ENCODE results near the gene ANG.
"Not testable (repeated sequence)": the region's sequence is repeated elsewhere in the genome, so short reads cannot be mapped to it uniquely, and the experiment has no call there.

ANG gene

DNA sequence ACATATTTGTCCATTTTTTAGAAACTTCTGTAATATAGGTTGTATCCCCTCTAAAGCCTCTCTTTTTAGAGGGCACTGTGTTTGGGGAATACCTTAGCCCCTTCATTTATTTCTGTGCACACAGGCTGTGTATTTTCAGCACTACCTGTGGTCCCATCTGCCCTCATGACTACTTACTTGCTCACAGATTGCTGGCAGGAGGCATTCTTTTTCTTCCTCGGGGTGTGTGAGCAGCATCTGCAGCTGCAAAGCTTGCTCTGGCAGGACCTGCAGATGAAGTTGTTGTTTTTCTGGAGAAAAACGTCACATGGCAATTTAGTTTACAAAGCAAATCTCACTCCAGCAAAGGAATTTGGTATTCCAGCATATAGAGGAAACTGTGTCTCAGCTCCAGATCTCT is 24.3 kb downstream of the ANG start:
- TF ChIP-seq CTCF (IDR thresholded peaks at IDR 0.05): no peak
- no peak overlapping the region for H3K4me3 ChIP-seq
- no peak overlapping the region for H3K27ac ChIP-seq
- no peak for DNase-seq (ENCODE audit: low spot score)

GRCh38 chr14:20714593-20715250 is 26.2 kb downstream of the ANG start:
- peak overlapping the region in 1 of 2 donors; percentile 77 for H3K27ac ChIP-seq
- DNase-seq (ENCODE audit: low spot score): peak; percentile 79
- TF ChIP-seq CTCF (IDR thresholded peaks at IDR 0.05): no peak
- H3K4me3 ChIP-seq: no peak overlapping the region

DNA sequence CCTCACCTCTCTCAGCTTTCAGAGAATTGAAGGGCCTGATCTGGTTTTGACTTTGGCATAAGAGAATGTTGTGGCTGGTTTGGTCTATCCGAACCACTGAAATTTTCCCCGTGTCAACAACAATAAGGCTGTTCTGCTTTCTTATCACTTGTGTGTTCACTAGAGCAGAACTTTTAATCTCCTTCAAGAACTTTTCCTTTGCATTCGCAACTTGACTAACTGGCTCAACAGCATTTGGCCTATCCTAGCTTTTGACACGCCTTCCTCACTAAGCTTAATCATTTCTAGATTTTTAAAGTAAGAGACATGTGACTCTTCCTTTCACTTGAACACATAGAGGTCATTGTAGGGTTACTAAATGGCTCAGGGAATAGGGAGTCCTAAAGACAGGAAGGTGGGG is 31.2 kb downstream of the ANG start:
- Histone ChIP-seq H3K4me3 (no peak overlapping the region), H3K27ac (no peak overlapping the region)
- no peak for DNase-seq (ENCODE audit: low spot score)
- no peak for TF ChIP-seq CTCF (IDR thresholded peaks at IDR 0.05)

DNA sequence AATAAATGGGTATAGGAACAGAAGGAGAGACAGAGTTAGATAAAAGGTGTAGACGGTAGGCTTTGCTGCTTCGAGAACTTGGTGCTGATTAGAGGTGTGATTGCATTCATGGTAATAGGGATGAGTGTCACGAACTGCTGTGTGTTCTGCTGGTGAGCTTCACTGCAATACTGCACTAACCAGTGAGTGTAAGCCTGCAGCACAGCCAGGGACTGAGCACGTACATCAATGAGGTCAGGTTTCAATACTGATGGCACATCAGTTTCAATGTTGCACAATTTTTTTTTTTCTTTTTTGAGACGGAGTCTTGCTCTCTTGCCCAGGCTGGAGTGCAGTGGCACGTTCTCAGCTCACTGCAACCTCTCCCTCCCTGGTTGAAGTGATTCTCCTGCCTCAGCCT is 32.2 kb downstream of the ANG start:
- Histone ChIP-seq H3K4me3 (no peak overlapping the region), H3K27ac (no peak overlapping the region)
- no peak for DNase-seq (ENCODE audit: low spot score)
- TF ChIP-seq CTCF (IDR thresholded peaks at IDR 0.05): no peak

DNA sequence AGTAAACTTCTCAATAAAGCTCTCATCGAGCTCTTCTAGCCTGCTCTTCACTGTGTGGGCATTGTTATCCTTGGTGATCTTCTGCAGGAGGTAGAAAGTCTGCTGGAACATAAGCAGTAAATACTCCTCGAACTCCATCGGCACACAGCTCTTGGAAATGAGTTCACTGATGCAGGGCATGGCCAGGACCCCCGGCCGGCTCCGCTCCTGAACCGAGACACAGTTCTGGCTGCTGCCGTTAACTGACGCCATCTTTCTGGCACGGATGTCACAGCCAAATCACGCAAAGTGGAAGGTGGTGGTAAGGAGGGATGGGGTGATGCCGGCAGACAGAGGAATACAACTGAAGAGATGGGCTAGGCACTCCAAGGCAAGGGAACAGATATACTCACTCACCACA is 33.5 kb downstream of the ANG start:
- Histone ChIP-seq H3K27ac (no peak overlapping the region), H3K4me3 (no peak overlapping the region)
- no peak for TF ChIP-seq CTCF (IDR thresholded peaks at IDR 0.05)
- DNase-seq (ENCODE audit: low spot score): no peak

DNA sequence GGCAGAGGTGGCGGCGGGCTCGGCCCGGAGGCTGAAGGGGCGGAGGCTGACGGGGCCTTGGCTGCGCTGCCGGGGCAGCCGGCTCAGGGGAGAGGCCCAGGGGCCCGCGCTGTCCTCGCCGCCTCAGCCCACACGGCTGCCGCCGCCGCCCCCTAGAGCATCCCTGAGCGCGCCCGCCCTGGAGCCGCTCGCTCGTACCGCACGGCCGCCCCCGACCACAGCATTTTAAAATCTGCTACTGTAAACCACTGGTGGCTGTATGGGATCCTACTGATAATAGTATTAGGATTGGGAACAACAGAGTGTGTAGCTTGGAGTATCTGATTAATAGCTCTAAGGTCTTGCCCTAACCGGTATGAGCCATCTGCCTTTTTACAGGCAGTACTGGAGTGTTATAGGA is 34.9 kb downstream of the ANG start:
- H3K4me3 ChIP-seq: peak overlapping the region; percentile 32
- no peak for TF ChIP-seq CTCF (IDR thresholded peaks at IDR 0.05)

GRCh38 chr14:20726121-20726520 is 37.6 kb downstream of the ANG start:
- not testable (repeated sequence) for DNase-seq (ENCODE audit: low spot score); H3K4me3 ChIP-seq
- peak overlapping the region in 1 of 2 donors; percentile 34 for H3K27ac ChIP-seq

More for the DNA sequence above, 34.9 kb downstream of the ANG start:
- DNase-seq (ENCODE audit: low spot score): no peak
- no peak overlapping the region for H3K27ac ChIP-seq

Measured in coronary artery (tissue), 2 donors.